IPS-NIHi7 (cell line): ENCODE measurements around the gene SEC24B.
"Not testable (repeated sequence)": the region's sequence is repeated elsewhere in the genome, so short reads cannot be mapped to it uniquely, and the experiment has no call there.

Source experiments
- DNase-seq: peaks from one replicate; pipeline ENCODE4 v3.0.0; 2012; ENCODE audit warnings: mixed read lengths; ENCODE audit errors: extremely low spot score

SEC24B gene

GRCh38 chr4:109506890-109507289 lies 73.3 kb downstream of the SEC24B start:
- no peak for DNase-seq

DNA sequence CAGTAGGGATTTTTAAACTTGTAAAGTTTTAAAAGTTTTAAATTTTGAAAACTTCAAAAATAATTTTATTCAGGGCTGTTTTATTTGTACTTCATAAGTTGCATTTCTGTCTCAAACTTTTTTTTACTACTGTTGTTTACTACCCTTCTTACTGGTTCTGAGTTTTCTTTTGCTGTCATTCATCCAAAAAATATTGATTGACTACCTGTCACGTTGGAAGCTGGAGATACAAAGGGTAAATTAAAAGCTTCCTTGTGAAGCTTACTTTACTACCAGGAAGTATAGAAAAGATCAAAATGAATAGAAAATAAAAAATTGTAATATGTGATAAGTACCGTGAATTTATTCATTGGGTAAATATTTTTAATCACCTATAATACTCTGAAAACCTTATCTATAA lies 77.1 kb downstream of the SEC24B start:
- DNase-seq, result no peak

DNA sequence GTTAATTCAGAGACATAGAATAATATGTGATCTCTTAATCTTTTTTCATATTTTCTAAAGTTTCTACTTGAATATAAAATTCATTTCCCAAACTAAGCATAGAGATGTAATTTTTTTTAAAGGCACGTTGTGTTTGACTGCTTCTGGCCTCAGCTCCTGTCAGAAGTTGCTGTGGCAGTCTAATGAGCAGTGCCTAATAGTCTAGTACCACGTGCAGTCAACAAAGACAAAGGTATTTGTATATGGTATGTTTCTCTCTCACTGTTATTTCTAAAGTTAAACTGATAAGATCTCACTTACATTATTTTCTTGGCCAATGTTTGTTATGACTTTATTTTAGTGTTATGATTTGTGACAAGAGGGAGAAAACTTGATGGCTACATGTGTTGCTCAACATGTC lies 77.8 kb downstream of the SEC24B start:
- DNase-seq, result no peak

DNA sequence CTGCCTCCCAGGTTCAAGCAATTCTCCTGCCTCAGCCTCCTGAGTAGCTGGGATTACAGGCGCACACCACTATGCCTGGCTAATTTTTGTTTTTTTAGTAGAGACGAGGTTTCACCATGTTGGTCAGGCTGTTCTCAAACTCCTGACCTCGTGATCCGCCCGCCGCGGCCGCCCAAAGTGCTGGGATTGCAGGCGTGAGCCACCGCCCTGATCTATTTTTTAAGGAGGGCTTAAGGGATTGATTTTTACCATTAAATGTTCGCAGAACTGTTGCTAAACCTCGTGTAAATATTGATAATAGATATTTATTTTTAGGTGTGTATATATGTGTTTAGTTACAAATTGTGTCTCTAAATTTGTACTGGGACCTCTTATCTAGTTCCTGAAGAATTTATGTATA lies 79.8 kb downstream of the SEC24B start:
- DNase-seq, result not testable (repeated sequence)

DNA sequence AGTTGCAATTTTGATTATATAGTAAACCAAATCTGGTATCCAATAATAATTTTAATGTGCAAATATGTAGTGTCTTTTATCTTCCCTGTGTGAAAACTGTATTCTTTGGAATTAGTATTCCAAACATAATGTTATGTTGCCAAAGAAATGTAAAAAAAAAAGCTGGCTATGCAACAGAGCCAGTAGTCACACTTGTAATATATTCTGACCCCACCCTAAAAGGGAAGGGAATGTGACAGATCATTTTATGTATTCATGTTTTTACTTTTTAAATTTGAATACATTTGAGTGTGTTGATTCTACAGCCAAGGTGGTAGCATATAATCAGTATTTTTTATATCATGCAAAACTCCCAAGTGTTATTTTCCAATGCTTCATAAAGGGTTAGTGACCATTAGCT lies 98.6 kb downstream of the SEC24B start:
- no peak for DNase-seq

DNA sequence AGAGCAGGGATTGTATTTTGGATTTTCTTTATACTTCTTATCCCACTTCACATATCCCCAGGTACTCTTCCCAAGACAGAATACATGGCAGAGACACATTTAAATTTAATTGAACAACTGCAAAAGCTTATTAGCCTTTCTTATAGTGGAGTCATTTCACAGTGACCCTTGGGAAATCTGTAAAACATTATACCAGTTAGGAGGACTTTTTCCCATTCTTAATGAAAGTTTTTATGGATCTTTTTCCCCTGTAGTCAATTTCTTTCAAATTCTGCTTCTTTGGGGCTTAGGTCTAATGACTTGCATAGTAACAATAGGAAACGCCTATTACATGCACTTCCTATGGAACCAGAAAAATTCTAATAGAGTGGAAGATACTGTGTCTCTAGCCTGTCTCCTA lies 111.8 kb downstream of the SEC24B start:
- DNase-seq, result no peak

- DNase-seq, result no peak
These were observed 113.8 kb downstream of the SEC24B start for GRCh38 chr4:109547394-109547793.

DNA sequence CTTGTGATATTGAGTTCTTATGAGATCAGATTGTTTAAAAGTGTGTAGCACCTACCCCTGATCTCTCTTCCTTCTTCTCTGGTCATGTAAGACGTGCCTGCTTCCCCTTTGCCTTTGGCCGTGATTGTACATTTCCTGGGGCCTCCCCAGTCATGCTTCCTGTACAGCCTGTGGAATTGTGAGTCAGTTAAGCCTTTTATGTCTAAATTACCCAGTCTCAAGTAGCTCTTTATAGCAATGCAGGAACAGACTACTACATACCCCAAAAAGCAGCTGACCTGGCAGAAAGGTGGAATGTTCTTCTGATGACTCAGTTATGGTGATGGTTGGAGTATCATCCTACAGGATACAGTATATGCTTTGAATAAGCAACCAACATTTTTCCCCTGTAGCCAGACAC lies 115.0 kb downstream of the SEC24B start:
- DNase-seq, result no peak

- DNase-seq, result no peak
These were observed 118.6 kb downstream of the SEC24B start for GRCh38 chr4:109552237-109552636.

DNA sequence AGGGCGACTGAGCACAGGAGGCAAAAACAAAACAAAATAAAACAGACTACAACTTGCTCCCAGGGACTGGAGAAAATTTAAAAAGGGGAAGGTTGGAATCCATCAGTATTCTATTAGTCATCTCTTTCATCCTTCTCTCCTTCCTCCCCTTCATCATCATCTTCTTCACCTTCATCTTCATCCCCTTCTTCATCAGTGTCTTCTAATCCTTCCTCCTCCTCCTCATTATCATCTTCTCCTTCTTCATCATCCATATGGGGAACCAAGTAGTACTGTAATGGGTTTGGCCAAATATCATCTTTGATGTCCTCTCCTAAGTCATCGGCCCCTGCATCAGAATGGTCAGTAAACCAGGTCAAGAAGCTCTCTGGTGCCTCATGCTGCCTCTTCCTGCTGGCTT lies 119.5 kb downstream of the SEC24B start:
- DNase-seq, result no peak

DNA sequence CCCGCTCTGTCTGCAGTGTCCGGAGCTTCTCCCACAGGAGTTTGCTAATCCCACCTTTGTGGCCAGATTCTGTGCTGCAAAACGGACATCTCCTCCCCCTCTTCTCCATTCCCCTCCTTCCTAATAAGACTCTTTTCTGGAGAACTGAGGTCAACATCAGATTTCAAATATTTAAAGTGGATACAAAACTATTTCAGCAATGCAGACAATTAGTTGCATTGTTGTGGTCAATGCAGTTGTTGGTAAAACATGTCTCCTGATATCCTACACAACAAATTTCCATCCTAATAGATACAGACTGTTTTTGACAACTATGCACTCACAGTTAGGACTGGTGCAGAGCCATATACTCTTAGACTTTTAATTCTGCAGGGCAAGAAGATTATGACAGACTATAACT lies 121.4 kb downstream of the SEC24B start:
- no peak for DNase-seq

GRCh38 chr4:109557433-109557832 lies 123.8 kb downstream of the SEC24B start:
- DNase-seq, result no peak

DNA sequence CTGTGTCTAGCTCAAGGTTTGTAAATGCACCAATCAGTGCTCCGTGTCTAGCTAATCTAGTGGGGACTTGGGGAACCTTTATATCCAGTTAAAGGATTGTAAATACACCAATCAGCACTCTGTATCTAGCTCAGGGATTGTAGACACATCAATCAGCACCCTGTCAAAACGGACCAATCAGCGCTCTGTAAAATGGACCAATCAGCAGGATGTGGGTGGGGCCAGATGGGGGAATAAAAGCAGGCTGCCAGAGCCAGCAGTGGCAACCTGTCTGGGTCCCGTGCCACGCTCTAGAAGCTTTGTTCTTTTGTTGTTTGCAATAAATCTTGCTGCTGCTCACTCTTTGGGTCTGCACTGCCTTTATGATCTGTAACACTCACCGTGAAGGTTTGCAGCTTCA lies 124.5 kb downstream of the SEC24B start:
- DNase-seq, result not testable (repeated sequence)

DNA sequence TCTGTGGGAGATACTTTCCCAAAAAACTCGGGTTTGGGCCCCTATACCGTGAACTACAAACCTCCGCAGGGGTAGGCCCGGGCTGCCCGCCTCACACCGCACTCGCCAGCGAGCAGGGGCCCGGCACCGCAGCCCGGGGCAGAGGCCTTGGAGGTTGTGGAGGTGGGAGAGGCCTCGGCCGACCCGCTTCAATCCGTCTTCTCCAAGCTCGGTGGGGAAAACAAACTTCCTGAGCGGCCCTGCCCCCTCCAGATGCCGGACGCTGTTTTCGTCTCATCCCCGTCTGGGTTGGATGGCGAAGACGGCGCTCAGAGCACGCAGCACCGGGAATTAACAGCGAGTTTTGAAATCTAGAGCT lies 126.0 kb downstream of the SEC24B start:
- DNase-seq, result peak; percentile 58

GRCh38 chr4:109559983-109560686 lies 126.5 kb downstream of the SEC24B start, which contains the start of gene MCUB:
MCUB (plus strand) TSS chr4:109560246; CDS start chr4:109560338, 92 bp downstream.
- peak; percentile 88 for DNase-seq

DNA sequence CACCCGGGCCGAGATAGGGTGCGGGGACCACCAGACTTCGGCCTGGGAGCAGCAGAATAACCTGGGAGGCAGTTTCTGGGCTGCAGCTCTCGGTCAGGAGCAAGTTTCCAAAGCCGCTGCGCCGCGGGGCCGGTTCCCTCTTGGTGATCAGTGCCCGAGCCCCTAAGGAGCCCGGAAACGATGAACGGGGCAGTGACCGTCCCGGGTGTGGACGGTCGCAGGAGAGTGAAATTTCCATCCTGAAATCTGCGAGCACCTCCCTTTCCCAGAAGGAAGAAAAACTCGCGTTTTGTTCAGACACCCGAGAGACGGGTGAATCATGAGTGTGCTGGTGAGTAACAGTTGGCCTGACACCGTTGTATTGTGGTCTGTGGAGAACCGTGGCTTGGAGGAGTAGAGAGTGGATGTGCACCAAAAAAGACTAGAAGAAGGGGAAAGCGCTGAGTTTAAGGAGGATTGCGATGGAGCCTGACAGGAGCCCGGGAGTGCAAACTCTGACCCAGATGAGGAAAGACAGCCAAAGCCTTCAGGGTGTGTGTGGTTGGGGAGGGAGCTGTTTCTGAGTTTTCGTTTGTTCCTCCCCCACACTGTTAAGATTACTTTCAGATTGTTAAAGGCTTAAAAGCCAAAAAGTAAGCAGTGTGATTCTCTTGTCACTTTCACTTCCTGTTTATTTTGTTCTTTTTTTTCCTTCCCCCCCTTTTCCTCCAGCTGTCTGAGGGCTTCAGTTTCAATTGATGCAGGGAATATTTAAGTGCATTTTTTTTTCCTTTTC lies 127.3 kb downstream of the SEC24B start:
- DNase-seq, result peak; percentile 56

DNA sequence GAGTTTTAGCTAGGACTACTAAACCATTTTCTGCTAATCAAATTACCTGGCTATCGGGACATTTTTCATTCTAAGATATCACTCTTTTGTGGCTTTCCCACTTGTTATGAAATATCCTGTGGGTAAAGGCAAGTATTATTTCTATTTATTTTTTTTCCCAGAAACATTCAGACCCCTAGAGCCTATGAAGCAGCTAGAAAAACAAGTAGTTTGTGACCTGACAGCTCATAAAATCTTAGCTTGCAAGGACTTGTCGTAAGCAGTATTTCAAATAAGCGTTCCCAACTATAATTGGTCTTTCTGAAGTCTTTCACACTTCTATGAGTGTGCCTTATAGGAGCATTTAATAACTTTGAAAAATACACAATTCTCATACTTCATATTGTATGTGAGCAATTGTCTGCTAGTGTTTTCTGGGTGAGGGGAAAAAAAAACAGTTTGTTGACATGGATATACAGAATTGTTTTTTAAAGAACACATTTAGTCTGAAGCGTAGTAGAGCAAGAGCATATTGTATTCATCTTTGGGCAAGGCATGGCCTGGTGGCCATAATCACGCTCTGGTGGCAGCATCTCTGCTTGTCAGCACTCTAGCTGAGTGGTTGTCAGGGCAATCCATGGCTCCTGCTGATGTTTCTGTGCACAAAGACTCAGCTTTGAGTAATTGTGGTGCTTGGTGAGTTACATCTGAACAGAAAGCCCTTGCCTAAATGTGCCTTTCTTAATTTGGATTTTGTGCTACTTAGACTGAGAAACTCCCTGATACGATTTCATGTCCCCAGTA lies 129.0 kb downstream of the SEC24B start:
- no peak for DNase-seq

GRCh38 chr4:109571494-109571893 lies 137.9 kb downstream of the SEC24B start:
- DNase-seq, result no peak

DNA sequence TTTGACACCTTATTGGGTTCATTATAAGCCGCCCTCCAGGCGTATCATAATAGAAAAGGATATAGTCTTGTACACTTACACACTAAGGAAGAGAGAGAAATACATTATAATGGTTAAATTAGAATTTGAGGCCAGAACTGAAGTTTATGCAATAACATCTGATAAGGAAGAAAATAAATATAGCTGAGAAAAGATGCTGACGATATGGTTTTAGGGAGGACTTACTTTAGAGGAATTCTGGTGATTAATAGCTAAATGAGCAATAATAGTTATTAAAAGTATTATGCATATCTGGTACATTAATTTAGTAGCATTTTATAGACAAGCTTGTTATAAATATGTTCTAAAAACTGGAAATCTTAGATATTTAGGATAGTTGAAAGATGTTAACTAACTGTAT lies 138.5 kb downstream of the SEC24B start:
- DNase-seq, result no peak

GRCh38 chr4:109574443-109574850 lies 140.8 kb downstream of the SEC24B start:
- DNase-seq, result peak; percentile 25

DNA sequence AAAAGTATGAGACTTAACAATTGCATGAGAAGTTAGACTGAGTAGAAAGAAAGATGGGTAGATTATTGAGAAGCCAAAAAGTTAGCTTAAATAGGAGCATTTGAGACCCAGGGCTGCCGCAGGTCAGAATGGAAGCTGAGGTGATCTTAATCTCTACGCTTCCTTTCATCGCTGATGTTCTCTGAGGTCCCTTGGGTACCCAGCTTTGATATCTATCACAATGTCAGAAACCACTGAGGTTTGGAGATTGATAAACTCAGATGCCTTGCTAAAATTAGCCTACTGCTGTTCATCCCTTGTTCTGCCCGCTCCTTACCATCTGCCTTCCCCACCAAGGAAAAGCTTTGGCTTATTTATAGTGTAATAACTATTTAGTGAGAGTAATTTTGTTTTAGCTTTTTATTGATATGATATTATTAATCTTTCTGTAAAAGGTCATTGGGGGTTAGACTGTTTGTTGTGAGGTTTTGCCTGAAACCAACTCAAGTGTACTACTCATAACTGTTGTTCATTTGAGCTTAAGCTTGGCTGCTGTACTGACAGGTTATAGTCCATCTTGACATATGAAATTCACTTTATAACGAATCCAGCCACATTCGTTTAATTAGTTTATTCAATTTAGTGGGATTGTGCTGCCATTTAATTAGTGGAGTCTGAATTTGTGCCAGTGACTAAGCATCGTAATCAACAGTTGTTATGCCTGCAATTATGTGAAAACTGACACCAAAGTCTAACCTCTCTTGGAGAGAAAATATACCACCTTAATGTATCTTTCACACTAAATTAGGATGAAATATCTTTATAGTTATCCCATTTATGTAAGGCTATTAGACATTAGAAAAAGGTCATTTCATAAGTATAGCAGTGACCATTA lies 141.6 kb downstream of the SEC24B start:
- no peak for DNase-seq

DNA sequence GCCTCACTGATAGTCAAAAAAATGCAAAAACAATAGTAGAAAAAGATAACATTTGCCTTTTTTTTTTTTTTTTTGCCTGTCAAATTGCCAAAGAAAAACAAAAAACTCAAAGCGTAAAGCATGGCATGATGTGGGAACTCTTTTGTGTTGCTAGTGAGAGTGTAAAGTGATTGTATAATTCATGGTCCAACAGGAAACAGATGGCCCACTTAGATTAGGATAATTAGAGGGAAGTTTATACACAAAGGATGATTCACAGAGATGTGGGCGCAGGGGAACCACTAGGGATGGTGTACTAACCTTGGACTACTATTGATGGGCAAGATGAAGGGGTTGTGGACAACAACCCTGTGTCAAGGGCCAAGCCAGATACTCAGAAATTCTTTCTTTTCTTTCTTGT lies 142.8 kb downstream of the SEC24B start:
- DNase-seq, result no peak
